Sigmoid colon (tissue), 7 donors: ENCODE measurements around the gene SLC34A3. TPM values are rescaled to one million over a fixed set of nuclear protein-coding genes. Genes with fewer than 3 reads are reported as not detected.
A peak's percentile ranks its signal among the peaks of the same experiment; 100 is the strongest.

Experiments
- DNase-seq: peaks from one replicate; pipeline ENCODE4 v3.0.0-alpha.2; 2019
- H3K27ac ChIP-seq, 4 donors: fragments of 200-600 bp; sonication (generic); one replicate each; pipeline ENCODE4 v1.5.1; 2016 to 2019; ENCODE audit warnings: mild to moderate bottlenecking in 1 of 4
- H3K27me3 ChIP-seq, 3 donors: fragments of 200-600 bp; sonication (generic); one replicate each; pipeline ENCODE4 v1.5.1; 2019; ENCODE audit warnings: mild to moderate bottlenecking in 1 of 3
- H3K36me3 ChIP-seq, 4 donors: fragments of 200-600 bp; sonication (generic); one replicate each; pipeline ENCODE4 v1.5.1; 2016 to 2019
- H3K4me1 ChIP-seq, 4 donors: fragments of 200-600 bp; sonication (generic); one replicate each; pipeline ENCODE4 v1.5.1; 2017 to 2019
- H3K4me3 ChIP-seq, 4 donors: fragments of 200-600 bp; sonication (generic); one replicate each; pipeline ENCODE4 v1.5.1; 2017 to 2019; ENCODE audit warnings: mild to moderate bottlenecking in 2 of 4, moderate library complexity in 1 of 4
- H3K9me3 ChIP-seq, 4 donors: fragments of 200-600 bp in 3 of 4; sonication (generic) in 3 of 4; one replicate each; pipeline versions ENCODE4 v1.5.1 to v1.6.1; 2013 to 2019
- EP300 ChIP-seq, 4 donors: sonication (generic); formaldehyde crosslinking; IDR thresholded peaks; one replicate each; pipeline ENCODE4 v1.6.1; 2017; ENCODE audit warnings: antibody characterized with exemption in 4 of 4
- POLR2A ChIP-seq, 2 donors: fragments of 450-650 bp; IDR thresholded peaks; one replicate each; pipeline ENCODE4 v1.6.1; 2016; ENCODE audit warnings: antibody characterized with exemption in 2 of 2, mild to moderate bottlenecking in 2 of 2, moderate library complexity in 2 of 2
- POLR2AphosphoS5 ChIP-seq, 4 donors: sonication (generic); formaldehyde crosslinking; IDR thresholded peaks; one replicate each; pipeline ENCODE4 v1.6.1; 2017; ENCODE audit warnings: antibody characterized with exemption in 4 of 4
- WGBS, 2 donors: extraction: QIAGEN DNeasy Blood & Tissue Kit; methylation state at CpG; one replicate each; pipeline ENCODE4 v1.1.7; 2013; 5-methylcytosine and 5-hydroxymethylcytosine counted together
- intact Hi-C: fragments of 100-400 bp; cut with DNase I; formaldehyde crosslinking; loops from one replicate; pipeline ENCODE4 v1.15.1; 2023
- polyA plus RNA-seq, 3 donors: library from polyadenylated mRNA; stranded (reverse); fragments of 200-250 nt; gene quantifications; one replicate each; pipeline ENCODE4 v1.2.3, GENCODE V29; 2013
- total RNA-seq, 4 donors: library from RNA; depleted of rRNA; stranded (reverse); fragments of >200 nt; gene quantifications; one replicate each; pipeline ENCODE4 v1.1.0, GENCODE V29; 2016
- TF ChIP-seq, protein P1 (sequence below), 4 experiments: fragments of 450-650 bp in 3 of 4; fragments of 200-600 bp in 1 of 4; IDR thresholded peaks; one replicate each; pipeline ENCODE4 v1.5.1; 2016 to 2019; ENCODE audit warnings: antibody characterized with exemption in 4 of 4, mild to moderate bottlenecking in 3 of 4, moderate library complexity in 2 of 4
- donor health status: healthy with polysubstance abuse.
- donor health status: Bipolar disorder and iron deficiency.
- donor health status: healthy.

Gene SLC34A3
- total and polyA plus RNA-seq, 7 donors: not detected

DNA sequence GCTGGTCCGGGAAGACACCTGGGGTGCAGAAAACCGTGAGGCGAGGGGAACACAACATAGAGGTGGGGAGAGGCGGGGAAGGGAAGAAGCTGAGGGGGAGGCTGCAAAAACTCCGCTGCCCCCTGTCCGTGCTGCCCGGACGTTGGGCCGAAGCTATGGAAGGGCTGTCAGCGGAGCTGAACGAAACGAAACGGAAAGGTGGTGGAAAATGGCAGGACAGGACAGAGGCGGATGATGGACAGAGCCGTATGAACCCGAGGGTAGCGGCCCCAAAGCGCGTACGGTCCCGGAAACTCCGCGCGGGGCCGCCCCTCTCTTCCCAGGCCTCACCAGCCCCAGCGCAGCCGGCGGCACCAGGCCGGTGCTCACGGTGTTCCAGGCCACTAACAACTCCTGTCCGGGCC, 42.6 kb upstream of the SLC34A3 start:
- Histone ChIP-seq H3K27ac (peak overlapping the region; percentile 95 to 99 (median 97)), H3K4me3 (peak overlapping the region; percentile 62 to 96 (median 72)), H3K4me1 (peaks cover 0 to 47% (median 45%) of the 10 kb centered on the region in 4 donors), H3K27me3 (no peaks in the 10 kb centered on the region), H3K9me3 (no peaks in the 10 kb centered on the region), H3K36me3 (peaks cover 18 to 56% (median 38%) of the 10 kb centered on the region in 4 donors)
- intact Hi-C loops: loop anchor here (2.0 to 5.0 kb wide), 4 partner anchors 17 to 61 kb away; partner anchors contain the start of genes NDOR1, RNF208 and TMEM203
- no peak for DNase-seq
- 1% methylated on average over 31 of the region's 31 CpGs for WGBS, 2 donors
- TF ChIP-seq, protein P1, sequence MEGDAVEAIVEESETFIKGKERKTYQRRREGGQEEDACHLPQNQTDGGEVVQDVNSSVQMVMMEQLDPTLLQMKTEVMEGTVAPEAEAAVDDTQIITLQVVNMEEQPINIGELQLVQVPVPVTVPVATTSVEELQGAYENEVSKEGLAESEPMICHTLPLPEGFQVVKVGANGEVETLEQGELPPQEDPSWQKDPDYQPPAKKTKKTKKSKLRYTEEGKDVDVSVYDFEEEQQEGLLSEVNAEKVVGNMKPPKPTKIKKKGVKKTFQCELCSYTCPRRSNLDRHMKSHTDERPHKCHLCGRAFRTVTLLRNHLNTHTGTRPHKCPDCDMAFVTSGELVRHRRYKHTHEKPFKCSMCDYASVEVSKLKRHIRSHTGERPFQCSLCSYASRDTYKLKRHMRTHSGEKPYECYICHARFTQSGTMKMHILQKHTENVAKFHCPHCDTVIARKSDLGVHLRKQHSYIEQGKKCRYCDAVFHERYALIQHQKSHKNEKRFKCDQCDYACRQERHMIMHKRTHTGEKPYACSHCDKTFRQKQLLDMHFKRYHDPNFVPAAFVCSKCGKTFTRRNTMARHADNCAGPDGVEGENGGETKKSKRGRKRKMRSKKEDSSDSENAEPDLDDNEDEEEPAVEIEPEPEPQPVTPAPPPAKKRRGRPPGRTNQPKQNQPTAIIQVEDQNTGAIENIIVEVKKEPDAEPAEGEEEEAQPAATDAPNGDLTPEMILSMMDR (IDR thresholded peaks at IDR 0.05): no peak
- TF ChIP-seq POLR2AphosphoS5 (IDR thresholded peaks at IDR 0.05) (no peak), EP300 (IDR thresholded peaks at IDR 0.05) (no peak), POLR2A (IDR thresholded peaks at IDR 0.05) (no peak)

DNA sequence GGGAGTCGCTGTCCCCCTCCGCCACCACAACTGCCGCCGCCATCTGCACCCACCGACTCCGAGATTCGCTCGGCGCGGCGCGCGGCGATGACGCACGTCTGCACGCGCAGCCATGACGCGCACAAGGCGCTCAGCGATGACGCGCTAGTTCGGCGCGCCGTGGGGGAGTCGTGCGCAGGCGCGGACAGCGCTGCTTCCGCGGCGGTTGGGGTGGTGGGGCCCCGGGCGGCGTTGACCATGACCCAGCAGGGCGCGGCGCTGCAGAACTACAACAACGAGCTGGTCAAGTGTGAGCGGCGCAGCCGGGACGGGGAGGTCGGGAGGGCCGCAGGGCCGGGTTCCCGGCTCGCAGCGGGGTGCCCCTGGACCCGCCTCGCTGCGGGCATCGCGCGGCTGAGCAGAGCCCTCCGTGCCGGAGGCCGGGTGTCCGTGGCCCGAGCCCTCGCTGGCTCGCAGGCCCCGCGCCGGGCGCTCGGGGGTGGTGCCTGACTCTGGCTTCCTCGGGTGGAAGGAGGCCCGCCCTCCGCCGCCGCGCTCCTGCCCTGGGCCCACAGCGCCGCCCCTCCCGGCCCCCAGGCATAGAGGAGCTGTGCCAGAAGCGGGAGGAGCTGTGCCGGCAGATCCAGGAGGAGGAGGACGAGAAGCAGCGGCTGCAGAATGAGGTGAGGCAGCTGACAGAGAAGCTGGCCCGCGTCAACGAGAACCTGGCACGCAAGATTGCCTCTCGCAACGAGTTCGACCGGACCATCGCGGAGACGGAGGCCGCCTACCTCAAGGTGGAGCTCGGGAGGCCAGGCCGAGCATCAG, 42.0 kb upstream of the SLC34A3 start, which contains the start of the genes ANAPC2 and SSNA1:
ANAPC2 (minus strand) TSS at position 71 of the 807 bp plus-strand sequence; CDS start at position 43, 28 bp downstream.
SSNA1 (plus strand) TSS at position 187 of the 807 bp plus-strand sequence; CDS start at position 238, 51 bp downstream.
- Histone ChIP-seq H3K27me3 (no peaks in the 10 kb centered on the region), H3K36me3 (peaks cover 12 to 50% (median 32%) of the 10 kb centered on the region in 4 donors), H3K4me3 (peak within 1 kb of the TSS; percentile 62 to 96 (median 72)), H3K4me1 (peaks cover 0 to 47% (median 45%) of the 10 kb centered on the region in 4 donors), H3K27ac (peak within 1 kb of the TSS; percentile 95 to 99 (median 97)), H3K9me3 (no peaks in the 10 kb centered on the region)
- intact Hi-C loops: loop anchor here (2.0 to 5.0 kb wide), 4 partner anchors 16 to 61 kb away; partner anchors contain the start of genes NDOR1, RNF208 and TMEM203
- peak; percentile 96 for DNase-seq
- TF ChIP-seq POLR2A (IDR thresholded peaks at IDR 0.05) (peak; percentile 70 to 72), POLR2AphosphoS5 (IDR thresholded peaks at IDR 0.05) (peak; percentile 86 to 97 (median 96)), EP300 (IDR thresholded peaks at IDR 0.05) (no peak)
- TF ChIP-seq, protein P1 (IDR thresholded peaks at IDR 0.05): no peak
- 0 to 1% methylated on average over 98 of the region's 98 CpGs for WGBS, 2 donors

DNA sequence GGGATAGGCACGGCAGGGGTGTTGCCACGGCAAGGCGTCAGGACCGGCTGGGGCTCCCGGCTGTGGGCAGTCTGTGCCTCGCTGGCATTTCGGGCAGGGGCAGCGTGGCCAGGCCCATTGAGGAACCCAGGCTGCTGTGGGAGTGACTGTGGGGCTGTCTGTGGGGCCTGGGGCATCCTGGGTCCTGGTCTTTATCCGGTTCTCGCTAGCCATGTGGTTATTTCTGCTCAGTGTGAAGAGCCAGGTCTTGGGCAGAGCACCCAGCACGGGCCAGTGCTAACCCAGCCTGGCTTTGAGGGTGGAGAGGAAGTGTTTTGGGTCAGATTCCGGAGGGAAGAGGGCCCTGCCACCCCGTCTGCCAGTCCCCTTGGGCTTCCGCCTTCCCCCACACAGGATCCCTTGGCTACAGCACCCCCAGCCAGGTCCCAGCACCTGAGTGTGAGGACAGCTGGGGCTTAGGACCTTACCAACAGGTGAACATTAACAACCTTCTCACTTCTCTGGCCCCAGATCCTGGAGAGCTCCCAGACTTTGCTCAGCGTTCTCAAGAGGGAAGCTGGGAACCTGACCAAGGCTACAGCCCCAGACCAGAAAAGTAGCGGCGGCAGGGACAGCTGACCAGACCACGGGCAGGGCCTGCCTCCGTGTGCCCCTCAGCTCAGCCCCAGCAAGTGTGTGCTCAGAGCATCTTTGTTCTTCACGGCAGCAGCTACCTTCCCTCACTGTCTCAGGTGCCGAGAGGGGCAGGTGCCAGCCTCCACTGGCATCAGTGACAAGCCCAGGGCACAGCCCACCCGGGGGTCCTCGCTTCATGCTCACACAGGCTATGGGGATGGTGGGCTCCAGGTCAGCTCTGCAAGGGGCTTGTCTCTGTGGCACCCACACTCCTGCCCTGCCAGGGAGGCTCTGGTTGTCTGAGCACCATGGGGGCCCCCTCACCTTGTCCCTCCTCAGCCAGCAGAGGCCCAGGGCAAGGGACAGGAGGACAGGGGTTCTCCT, 41.1 kb upstream of the SLC34A3 start:
- TF ChIP-seq POLR2A (IDR thresholded peaks at IDR 0.05) (no peak), EP300 (IDR thresholded peaks at IDR 0.05) (no peak), POLR2AphosphoS5 (IDR thresholded peaks at IDR 0.05) (no peak)
- TF ChIP-seq, protein P1 (IDR thresholded peaks at IDR 0.05): no peak
- Histone ChIP-seq H3K4me3 (peak overlapping the region; percentile 62 to 96 (median 72)), H3K36me3 (peaks cover 2 to 41% (median 24%) of the 10 kb centered on the region in 4 donors), H3K9me3 (no peaks in the 10 kb centered on the region), H3K27ac (peak overlapping the region; percentile 95 to 99 (median 97)), H3K4me1 (peaks cover 0 to 47% (median 45%) of the 10 kb centered on the region in 4 donors), H3K27me3 (no peaks in the 10 kb centered on the region)
- WGBS, 2 donors: 16 to 37% methylated on average over 23 of the region's 23 CpGs
- intact Hi-C loops: loop anchor here (2.0 to 5.0 kb wide), 4 partner anchors 15 to 62 kb away; partner anchors contain the start of genes NDOR1, RNF208 and TMEM203
- no peak for DNase-seq

DNA sequence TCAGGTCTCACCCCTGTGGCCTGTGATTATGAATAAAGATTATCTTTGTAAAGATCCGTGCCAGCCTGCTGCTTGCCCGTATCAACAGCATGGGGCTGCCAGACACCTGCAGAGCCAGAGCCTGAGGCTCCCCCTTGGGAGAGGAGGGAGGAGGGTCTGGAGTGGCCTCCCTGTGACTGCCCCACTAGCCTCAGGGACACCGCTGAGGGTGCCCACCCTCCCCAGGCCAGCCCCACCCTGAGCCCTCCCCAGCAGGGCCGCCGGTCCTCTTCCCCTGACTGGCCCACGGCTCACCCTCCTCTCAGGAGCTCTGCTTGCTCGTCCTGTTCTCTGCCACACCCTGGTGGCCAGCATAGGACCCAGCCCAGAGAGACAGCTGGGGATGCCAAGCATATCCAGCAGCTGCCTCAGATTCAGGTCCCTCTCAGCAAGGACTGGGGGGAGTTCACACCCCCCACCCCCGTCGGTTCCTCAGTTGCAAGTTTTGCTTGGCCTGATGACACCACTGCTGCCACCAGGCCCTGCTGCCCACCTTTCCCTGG, 40.3 kb upstream of the SLC34A3 start:
- Histone ChIP-seq H3K27me3 (no peaks in the 10 kb centered on the region), H3K4me3 (no peak overlapping the region), H3K27ac (peak overlapping the region in 3 of 4 donors; percentile 95 to 99 (median 98)), H3K36me3 (peaks cover 0 to 33% (median 17%) of the 10 kb centered on the region in 4 donors), H3K4me1 (peaks cover 0 to 47% (median 45%) of the 10 kb centered on the region in 4 donors), H3K9me3 (no peaks in the 10 kb centered on the region)
- no peak for DNase-seq
- TF ChIP-seq POLR2A (IDR thresholded peaks at IDR 0.05) (no peak), POLR2AphosphoS5 (IDR thresholded peaks at IDR 0.05) (no peak), EP300 (IDR thresholded peaks at IDR 0.05) (no peak)
- TF ChIP-seq, protein P1 (IDR thresholded peaks at IDR 0.05): no peak
- intact Hi-C loops: no loop called here
- 28 to 70% methylated on average over 9 of the region's 9 CpGs for WGBS, 2 donors
